Trophoblast cell (in vitro differentiated cells and primary cell): ENCODE data around the gene NFIB.

ENCODE experiments used
- DNase-seq, 2 donors: peaks; one replicate each; pipeline ENCODE4 v3.0.0-alpha.2; 2016
- H2AFZ ChIP-seq: 2 replicates; pipeline ENCODE4 v1.6.1; 2013; ENCODE audit warnings: low read length, moderate library complexity, mild to moderate bottlenecking; ENCODE audit not compliant: insufficient read depth, poor library complexity
- H2AK5ac ChIP-seq: 2 replicates; pipeline ENCODE4 v1.6.1; 2013; ENCODE audit warnings: mild to moderate bottlenecking, low read length
- H2BK120ac ChIP-seq: 2 replicates; pipeline ENCODE4 v1.6.1; 2013; ENCODE audit warnings: low read length, mild to moderate bottlenecking, moderate library complexity; ENCODE audit not compliant: insufficient read depth, poor library complexity
- H2BK12ac ChIP-seq: 2 replicates; pipeline ENCODE4 v1.6.1; 2013; ENCODE audit warnings: mild to moderate bottlenecking, low read length, moderate library complexity
- H2BK5ac ChIP-seq: 2 replicates; pipeline ENCODE4 v1.6.1; 2013; ENCODE audit warnings: low read length, low read depth, moderate library complexity, mild to moderate bottlenecking; ENCODE audit not compliant: poor library complexity
- H3K14ac ChIP-seq: 2 replicates; pipeline ENCODE4 v1.6.1; 2013; ENCODE audit warnings: mild to moderate bottlenecking, low read length
- H3K18ac ChIP-seq: 2 replicates; pipeline ENCODE4 v1.6.1; 2013; ENCODE audit warnings: mild to moderate bottlenecking, low read length
- H3K23ac ChIP-seq: 2 replicates; pipeline ENCODE4 v1.6.1; 2013; ENCODE audit warnings: low read length
- H3K27ac ChIP-seq: 2 replicates; pipeline ENCODE4 v1.5.1; 2013; ENCODE audit warnings: low read depth, mild to moderate bottlenecking, inconsistent platforms, low read length, moderate library complexity
- H3K27me3 ChIP-seq: 2 replicates; pipeline ENCODE4 v1.6.1; 2013; ENCODE audit warnings: inconsistent platforms, mild to moderate bottlenecking, low read length, moderate library complexity; ENCODE audit not compliant: insufficient read depth
- H3K36me3 ChIP-seq, 2 experiments: 1 replicate in 1 of 2; 2 replicates in 1 of 2; pipeline ENCODE4 v1.6.1; 2013; ENCODE audit warnings: low read length in 2 of 2, mild to moderate bottlenecking in 2 of 2, moderate library complexity in 1 of 2; ENCODE audit not compliant: insufficient read depth in 2 of 2, control insufficient read depth in 1 of 2
- H3K4ac ChIP-seq: 2 replicates; pipeline ENCODE4 v1.6.1; 2013; ENCODE audit warnings: low read depth, mild to moderate bottlenecking, low read length, moderate library complexity
- H3K4me1 ChIP-seq, 2 experiments: 1 replicate in 1 of 2; 2 replicates in 1 of 2; pipeline ENCODE4 v1.6.1; 2013; ENCODE audit warnings: low read length in 2 of 2, mild to moderate bottlenecking in 2 of 2, moderate library complexity in 1 of 2; ENCODE audit not compliant: insufficient read depth in 2 of 2, control insufficient read depth in 1 of 2
- H3K4me2 ChIP-seq: 2 replicates; pipeline ENCODE4 v1.6.1; 2013; ENCODE audit warnings: inconsistent platforms, mild to moderate bottlenecking, low read length, moderate library complexity
- H3K4me3 ChIP-seq: 2 replicates; pipeline ENCODE4 v1.5.1; 2013; ENCODE audit warnings: mild to moderate bottlenecking, low read depth, low read length, inconsistent platforms
- H3K79me1 ChIP-seq: one replicate; pipeline ENCODE4 v1.6.1; 2013; ENCODE audit warnings: low read length
- H3K79me2 ChIP-seq: 2 replicates; pipeline ENCODE4 v1.6.1; 2013; ENCODE audit warnings: low read length, mild to moderate bottlenecking; ENCODE audit not compliant: control insufficient read depth, insufficient read depth, poor library complexity
- H3K9ac ChIP-seq: 2 replicates; pipeline ENCODE4 v1.6.1; 2013; ENCODE audit warnings: mild to moderate bottlenecking, low read length
- H3K9me3 ChIP-seq: 2 replicates; pipeline ENCODE4 v1.6.1; 2013; ENCODE audit warnings: low read depth, mild to moderate bottlenecking, control low read depth, inconsistent platforms, low read length; ENCODE audit not compliant: insufficient read depth
- H4K12ac ChIP-seq: 2 replicates; pipeline ENCODE4 v1.6.1; 2013; ENCODE audit warnings: low read depth, mild to moderate bottlenecking, low read length, moderate library complexity
- H4K8ac ChIP-seq: 2 replicates; pipeline ENCODE4 v1.6.1; 2013; ENCODE audit warnings: low read depth, mild to moderate bottlenecking, low read length, moderate library complexity
- H4K91ac ChIP-seq: one replicate; pipeline ENCODE4 v1.6.1; 2013; ENCODE audit warnings: low read depth, mild to moderate bottlenecking, low read length, moderate library complexity
- WGBS: extraction: QIAGEN DNeasy Blood & Tissue Kit; methylation state at CpG from one replicate; pipeline ENCODE4 v1.1.7; 2013; ENCODE audit warnings: missing lambda C conversion rate; ENCODE audit not compliant: insufficient read length, insufficient coverage; ENCODE audit errors: extremely low coverage; 5-methylcytosine and 5-hydroxymethylcytosine counted together

The NFIB gene

GRCh38 chr9:14298601-14299022 lies 15.3 kb downstream of the NFIB start:
- Histone ChIP-seq H4K91ac (no peak overlapping the region), H2BK5ac (no peak overlapping the region), H3K4me3 (no peak overlapping the region), H3K4ac (no peak overlapping the region), H4K12ac (no peak overlapping the region), H3K79me2 (no peaks in the 10 kb centered on the region), H2BK120ac (no peak overlapping the region), H3K9me3 (no peaks in the 10 kb centered on the region), H3K9ac (no peak overlapping the region), H3K4me2 (no peak overlapping the region), H3K27me3 (no peaks in the 10 kb centered on the region), H4K8ac (no peak overlapping the region), H3K14ac (no peak overlapping the region), H2AFZ (no peak overlapping the region), H2BK12ac (no peak overlapping the region), H3K36me3 (no peaks in the 10 kb centered on the region), H3K23ac (no peak overlapping the region), H3K79me1 (no peaks in the 10 kb centered on the region), H3K18ac (no peak overlapping the region), H2AK5ac (no peak overlapping the region), H3K27ac (no peak overlapping the region), H3K4me1 (no peaks in the 10 kb centered on the region)
- no peak for DNase-seq
- WGBS = no CpG with 5 or more reads among the region's 7 CpGs

GRCh38 chr9:14296495-14297113 lies 17.3 kb downstream of the NFIB start:
- Histone ChIP-seq H3K79me2 (no peaks in the 10 kb centered on the region), H2BK5ac (no peak overlapping the region), H3K27ac (no peak overlapping the region), H2AFZ (no peak overlapping the region), H3K9ac (no peak overlapping the region), H3K4me1 (no peaks in the 10 kb centered on the region), H2BK120ac (no peak overlapping the region), H3K4me2 (no peak overlapping the region), H3K4me3 (no peak overlapping the region), H3K79me1 (no peaks in the 10 kb centered on the region), H4K12ac (no peak overlapping the region), H3K27me3 (no peaks in the 10 kb centered on the region), H3K4ac (no peak overlapping the region), H3K23ac (no peak overlapping the region), H2AK5ac (no peak overlapping the region), H3K18ac (no peak overlapping the region), H4K8ac (no peak overlapping the region), H3K9me3 (no peaks in the 10 kb centered on the region), H4K91ac (no peak overlapping the region), H2BK12ac (no peak overlapping the region), H3K36me3 (no peaks in the 10 kb centered on the region), H3K14ac (no peak overlapping the region)
- no CpG with 5 or more reads among the region's 7 CpGs for WGBS
- DNase-seq = no peak

- no peak overlapping the region for H3K18ac ChIP-seq
- H2AFZ ChIP-seq = no peak overlapping the region
- H3K9ac ChIP-seq = no peak overlapping the region
- no peaks in the 10 kb centered on the region for H3K4me1 ChIP-seq
- H4K8ac ChIP-seq = no peak overlapping the region
- no peak for DNase-seq
- no peaks in the 10 kb centered on the region for H3K79me1 ChIP-seq
- H4K12ac ChIP-seq = no peak overlapping the region
- no peak overlapping the region for H2BK120ac ChIP-seq
- H3K4ac ChIP-seq = no peak overlapping the region
- H3K9me3 ChIP-seq = no peaks in the 10 kb centered on the region
- H3K23ac ChIP-seq = no peak overlapping the region
- H3K79me2 ChIP-seq = no peaks in the 10 kb centered on the region
- H2BK5ac ChIP-seq = no peak overlapping the region
- no peak overlapping the region for H3K4me2 ChIP-seq
- H3K27ac ChIP-seq = no peak overlapping the region
- H2BK12ac ChIP-seq = no peak overlapping the region
- no peaks in the 10 kb centered on the region for H3K36me3 ChIP-seq
- H3K4me3 ChIP-seq = no peak overlapping the region
- no peaks in the 10 kb centered on the region for H3K27me3 ChIP-seq
- H2AK5ac ChIP-seq = no peak overlapping the region
- no CpG with 5 or more reads among the region's 8 CpGs for WGBS
- no peak overlapping the region for H3K14ac ChIP-seq
- H4K91ac ChIP-seq = no peak overlapping the region
These were observed 19.3 kb downstream of the NFIB start for GRCh38 chr9:14294659-14295058.

GRCh38 chr9:14293801-14294200 lies 20.1 kb downstream of the NFIB start:
- Histone ChIP-seq H3K4me3 (no peak overlapping the region), H2BK120ac (no peak overlapping the region), H4K12ac (no peak overlapping the region), H3K14ac (no peak overlapping the region), H2AK5ac (no peak overlapping the region), H3K4me2 (no peak overlapping the region), H3K27me3 (no peaks in the 10 kb centered on the region), H3K9me3 (no peaks in the 10 kb centered on the region), H3K79me2 (no peaks in the 10 kb centered on the region), H3K9ac (no peak overlapping the region), H4K91ac (no peak overlapping the region), H3K18ac (no peak overlapping the region), H2AFZ (no peak overlapping the region), H3K4ac (no peak overlapping the region), H3K79me1 (no peaks in the 10 kb centered on the region), H2BK5ac (no peak overlapping the region), H3K23ac (no peak overlapping the region), H3K27ac (no peak overlapping the region), H3K36me3 (no peaks in the 10 kb centered on the region), H4K8ac (no peak overlapping the region), H2BK12ac (no peak overlapping the region), H3K4me1 (no peaks in the 10 kb centered on the region)
- WGBS = no CpG with 5 or more reads among the region's 3 CpGs
- no peak for DNase-seq
